ENCODE data around the gene STEAP2.

The STEAP2 gene

DNA sequence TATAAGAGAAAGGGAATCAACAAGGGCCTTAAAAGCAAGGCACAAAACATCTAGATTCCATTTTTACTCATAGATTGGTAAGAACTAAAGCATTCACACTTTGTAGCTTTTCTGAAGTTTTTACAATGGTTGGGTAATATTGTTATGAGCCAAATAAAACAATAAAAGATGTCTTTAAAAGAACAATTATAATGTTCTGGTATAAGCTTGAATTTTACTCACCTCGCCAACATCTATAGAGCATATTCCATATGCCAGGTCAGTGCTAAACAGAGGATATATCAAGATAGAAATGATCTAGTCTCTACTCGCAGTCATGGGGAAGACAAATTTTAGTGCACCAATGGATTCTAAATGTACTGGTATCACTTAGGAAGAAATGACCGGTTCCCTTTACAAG is 45.4 kb upstream of the STEAP2 start:
- TF ChIP-seq, protein P1, sequence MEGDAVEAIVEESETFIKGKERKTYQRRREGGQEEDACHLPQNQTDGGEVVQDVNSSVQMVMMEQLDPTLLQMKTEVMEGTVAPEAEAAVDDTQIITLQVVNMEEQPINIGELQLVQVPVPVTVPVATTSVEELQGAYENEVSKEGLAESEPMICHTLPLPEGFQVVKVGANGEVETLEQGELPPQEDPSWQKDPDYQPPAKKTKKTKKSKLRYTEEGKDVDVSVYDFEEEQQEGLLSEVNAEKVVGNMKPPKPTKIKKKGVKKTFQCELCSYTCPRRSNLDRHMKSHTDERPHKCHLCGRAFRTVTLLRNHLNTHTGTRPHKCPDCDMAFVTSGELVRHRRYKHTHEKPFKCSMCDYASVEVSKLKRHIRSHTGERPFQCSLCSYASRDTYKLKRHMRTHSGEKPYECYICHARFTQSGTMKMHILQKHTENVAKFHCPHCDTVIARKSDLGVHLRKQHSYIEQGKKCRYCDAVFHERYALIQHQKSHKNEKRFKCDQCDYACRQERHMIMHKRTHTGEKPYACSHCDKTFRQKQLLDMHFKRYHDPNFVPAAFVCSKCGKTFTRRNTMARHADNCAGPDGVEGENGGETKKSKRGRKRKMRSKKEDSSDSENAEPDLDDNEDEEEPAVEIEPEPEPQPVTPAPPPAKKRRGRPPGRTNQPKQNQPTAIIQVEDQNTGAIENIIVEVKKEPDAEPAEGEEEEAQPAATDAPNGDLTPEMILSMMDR (IDR thresholded peaks at IDR 0.05; ENCODE audit: borderline replicate concordance, extremely low read depth, low read length, poor library complexity, severe bottlenecking): no peak
- TF ChIP-seq EZH2 (IDR thresholded peaks at IDR 0.05; ENCODE audit: borderline replicate concordance, low read depth, low read length, severe bottlenecking): no peak
- Histone ChIP-seq H3K79me2 (ENCODE audit: insufficient read depth, low read length) (no peaks in the 10 kb centered on the region), H3K36me3 (ENCODE audit: insufficient read depth, low read length) (no peaks in the 10 kb centered on the region), H3K9ac (ENCODE audit: low read depth, low read length) (no peak overlapping the region), H3K4me2 (ENCODE audit: insufficient read depth, low read length) (no peak overlapping the region), H3K4me1 (ENCODE audit: insufficient read depth, low read length) (no peaks in the 10 kb centered on the region), H2AFZ (ENCODE audit: low read depth, low read length) (no peak overlapping the region), H3K27me3 (ENCODE audit: insufficient read depth, low read length, poor library complexity) (no peaks in the 10 kb centered on the region), H3K9me3 (ENCODE audit: insufficient read depth, low read length, severe bottlenecking) (no peaks in the 10 kb centered on the region), H3K27ac (ENCODE audit: low read length) (no peak overlapping the region), H4K20me1 (ENCODE audit: insufficient read depth, low read length) (no peaks in the 10 kb centered on the region), H3K4me3 (ENCODE audit: low read depth in 1 of 2, low read length in 2 of 2) (no peak overlapping the region)
- DNase-seq: no peak
- ATAC-seq (ENCODE audit: insufficient read depth, low read depth): no peak

DNA sequence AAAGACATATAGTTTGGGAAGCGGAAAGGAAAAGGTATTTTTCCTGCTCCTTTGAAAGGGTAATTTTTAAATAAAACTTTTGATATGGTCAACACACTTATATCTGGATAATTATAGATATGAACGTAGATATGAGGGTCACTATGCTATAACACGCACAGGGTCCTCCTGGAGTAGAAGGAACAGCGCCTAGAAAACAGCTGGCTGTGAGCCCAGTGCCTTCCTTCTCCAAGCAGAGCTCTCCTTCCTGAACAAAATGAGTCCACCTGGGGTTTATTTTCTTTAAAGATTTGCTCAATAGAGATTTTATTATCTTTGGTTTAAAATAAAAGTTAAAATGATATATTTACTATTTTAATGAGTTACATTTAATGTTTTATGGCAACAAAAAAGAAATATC is 44.2 kb upstream of the STEAP2 start:
- DNase-seq: no peak
- Histone ChIP-seq H3K4me3 (ENCODE audit: low read depth in 1 of 2, low read length in 2 of 2) (no peak overlapping the region), H3K27ac (ENCODE audit: low read length) (no peak overlapping the region), H3K4me2 (ENCODE audit: insufficient read depth, low read length) (no peak overlapping the region), H3K9me3 (ENCODE audit: insufficient read depth, low read length, severe bottlenecking) (no peaks in the 10 kb centered on the region), H3K4me1 (ENCODE audit: insufficient read depth, low read length) (no peaks in the 10 kb centered on the region), H2AFZ (ENCODE audit: low read depth, low read length) (no peak overlapping the region), H3K27me3 (ENCODE audit: insufficient read depth, low read length, poor library complexity) (no peaks in the 10 kb centered on the region), H3K79me2 (ENCODE audit: insufficient read depth, low read length) (no peaks in the 10 kb centered on the region), H3K9ac (ENCODE audit: low read depth, low read length) (no peak overlapping the region), H3K36me3 (ENCODE audit: insufficient read depth, low read length) (no peaks in the 10 kb centered on the region), H4K20me1 (ENCODE audit: insufficient read depth, low read length) (no peaks in the 10 kb centered on the region)
- ATAC-seq (ENCODE audit: insufficient read depth, low read depth): no peak
- no peak for TF ChIP-seq EZH2 (IDR thresholded peaks at IDR 0.05; ENCODE audit: borderline replicate concordance, low read depth, low read length, severe bottlenecking)
- TF ChIP-seq, protein P1 (IDR thresholded peaks at IDR 0.05; ENCODE audit: borderline replicate concordance, extremely low read depth, low read length, poor library complexity, severe bottlenecking): no peak

DNA sequence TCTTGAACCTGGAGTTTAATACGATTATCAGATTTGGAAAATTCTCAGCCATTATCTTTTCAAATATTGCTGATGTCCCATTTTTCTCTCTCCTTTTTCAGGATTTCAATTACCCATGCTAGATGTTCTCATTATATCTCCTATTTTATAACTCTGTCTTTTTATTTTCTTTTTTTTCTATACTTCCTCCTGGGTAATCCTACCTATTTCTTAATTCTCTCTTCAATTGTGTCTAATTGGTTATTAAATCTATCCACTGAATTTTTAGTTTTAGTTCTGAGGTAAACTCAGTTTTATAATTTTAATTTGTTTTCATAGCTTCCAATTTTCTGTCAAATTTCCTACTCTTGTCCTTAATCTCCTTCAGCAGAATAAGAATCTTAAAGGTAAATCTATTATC is 41.6 kb upstream of the STEAP2 start:
- no peaks in the 10 kb centered on the region for H3K4me1 ChIP-seq (ENCODE audit: insufficient read depth, low read length)
- no peak overlapping the region for H3K9ac ChIP-seq (ENCODE audit: low read depth, low read length)
- no peaks in the 10 kb centered on the region for H3K9me3 ChIP-seq (ENCODE audit: insufficient read depth, low read length, severe bottlenecking)
- DNase-seq (no peak), ATAC-seq (ENCODE audit: insufficient read depth, low read depth) (no peak)
- H3K79me2 ChIP-seq (ENCODE audit: insufficient read depth, low read length): no peaks in the 10 kb centered on the region
- no peak overlapping the region for H2AFZ ChIP-seq (ENCODE audit: low read depth, low read length)
- no peaks in the 10 kb centered on the region for H4K20me1 ChIP-seq (ENCODE audit: insufficient read depth, low read length)
- H3K27me3 ChIP-seq (ENCODE audit: insufficient read depth, low read length, poor library complexity): no peaks in the 10 kb centered on the region
- no peak overlapping the region for H3K27ac ChIP-seq (ENCODE audit: low read length)
- no peaks in the 10 kb centered on the region for H3K36me3 ChIP-seq (ENCODE audit: insufficient read depth, low read length)
- TF ChIP-seq EZH2 (IDR thresholded peaks at IDR 0.05; ENCODE audit: borderline replicate concordance, low read depth, low read length, severe bottlenecking): no peak
- TF ChIP-seq, protein P1 (IDR thresholded peaks at IDR 0.05; ENCODE audit: borderline replicate concordance, extremely low read depth, low read length, poor library complexity, severe bottlenecking): no peak
- H3K4me3 ChIP-seq (ENCODE audit: low read depth in 1 of 2, low read length in 2 of 2): no peak overlapping the region
- H3K4me2 ChIP-seq (ENCODE audit: insufficient read depth, low read length): no peak overlapping the region

DNA sequence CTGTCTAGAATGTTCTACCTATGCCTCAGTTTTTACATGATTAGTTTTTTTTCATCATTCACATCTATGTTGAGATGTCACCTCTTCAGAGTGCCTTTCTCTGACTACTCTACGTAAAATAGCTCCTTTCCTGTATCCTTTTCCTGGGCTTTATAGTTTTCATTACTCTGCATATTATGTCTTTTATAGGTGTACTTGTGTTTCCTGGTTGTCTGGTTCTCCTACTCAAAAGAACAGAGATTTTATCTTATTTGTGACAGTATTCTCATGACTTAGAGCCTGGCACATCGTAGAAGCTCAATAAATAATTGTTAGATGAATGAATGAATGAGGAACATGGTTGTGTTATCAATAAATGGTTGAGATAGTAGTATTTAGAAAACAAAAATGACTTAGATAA is 39.4 kb upstream of the STEAP2 start:
- Histone ChIP-seq H3K4me3 (ENCODE audit: low read depth in 1 of 2, low read length in 2 of 2) (no peak overlapping the region), H3K9me3 (ENCODE audit: insufficient read depth, low read length, severe bottlenecking) (peaks cover 15% of the 10 kb centered on the region), H3K9ac (ENCODE audit: low read depth, low read length) (no peak overlapping the region), H3K4me1 (ENCODE audit: insufficient read depth, low read length) (no peaks in the 10 kb centered on the region), H2AFZ (ENCODE audit: low read depth, low read length) (no peak overlapping the region), H3K27me3 (ENCODE audit: insufficient read depth, low read length, poor library complexity) (no peaks in the 10 kb centered on the region), H4K20me1 (ENCODE audit: insufficient read depth, low read length) (no peaks in the 10 kb centered on the region), H3K27ac (ENCODE audit: low read length) (no peak overlapping the region), H3K4me2 (ENCODE audit: insufficient read depth, low read length) (no peak overlapping the region), H3K79me2 (ENCODE audit: insufficient read depth, low read length) (no peaks in the 10 kb centered on the region), H3K36me3 (ENCODE audit: insufficient read depth, low read length) (no peaks in the 10 kb centered on the region)
- DNase-seq (no peak), ATAC-seq (ENCODE audit: insufficient read depth, low read depth) (no peak)
- no peak for TF ChIP-seq EZH2 (IDR thresholded peaks at IDR 0.05; ENCODE audit: borderline replicate concordance, low read depth, low read length, severe bottlenecking)
- TF ChIP-seq, protein P1 (IDR thresholded peaks at IDR 0.05; ENCODE audit: borderline replicate concordance, extremely low read depth, low read length, poor library complexity, severe bottlenecking): no peak

All from DND-41 (cell line).